ENCODE measurements around the gene MTCL3.

MTCL3 gene

DNA sequence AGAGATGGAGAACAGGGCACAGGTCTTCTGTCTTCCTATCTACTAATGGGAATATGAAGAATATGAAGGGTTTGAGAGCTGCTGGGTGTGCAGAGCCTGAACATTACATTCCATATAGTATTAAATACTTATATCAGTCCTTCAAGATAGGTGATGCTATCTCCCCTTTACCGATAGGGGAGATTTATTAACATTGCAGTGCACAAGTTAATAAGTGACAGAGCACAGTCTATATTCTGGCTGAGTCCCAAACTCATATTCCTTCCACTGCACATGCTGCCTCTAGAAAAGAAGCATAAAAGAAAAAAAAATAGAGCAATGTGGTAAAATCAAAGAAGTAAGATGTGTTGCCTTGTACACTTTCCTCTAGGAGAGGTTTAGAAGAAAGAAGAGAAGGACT is 41.5 kb downstream of the MTCL3 start:
- TF ChIP-seq, protein P1, sequence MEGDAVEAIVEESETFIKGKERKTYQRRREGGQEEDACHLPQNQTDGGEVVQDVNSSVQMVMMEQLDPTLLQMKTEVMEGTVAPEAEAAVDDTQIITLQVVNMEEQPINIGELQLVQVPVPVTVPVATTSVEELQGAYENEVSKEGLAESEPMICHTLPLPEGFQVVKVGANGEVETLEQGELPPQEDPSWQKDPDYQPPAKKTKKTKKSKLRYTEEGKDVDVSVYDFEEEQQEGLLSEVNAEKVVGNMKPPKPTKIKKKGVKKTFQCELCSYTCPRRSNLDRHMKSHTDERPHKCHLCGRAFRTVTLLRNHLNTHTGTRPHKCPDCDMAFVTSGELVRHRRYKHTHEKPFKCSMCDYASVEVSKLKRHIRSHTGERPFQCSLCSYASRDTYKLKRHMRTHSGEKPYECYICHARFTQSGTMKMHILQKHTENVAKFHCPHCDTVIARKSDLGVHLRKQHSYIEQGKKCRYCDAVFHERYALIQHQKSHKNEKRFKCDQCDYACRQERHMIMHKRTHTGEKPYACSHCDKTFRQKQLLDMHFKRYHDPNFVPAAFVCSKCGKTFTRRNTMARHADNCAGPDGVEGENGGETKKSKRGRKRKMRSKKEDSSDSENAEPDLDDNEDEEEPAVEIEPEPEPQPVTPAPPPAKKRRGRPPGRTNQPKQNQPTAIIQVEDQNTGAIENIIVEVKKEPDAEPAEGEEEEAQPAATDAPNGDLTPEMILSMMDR (IDR thresholded peaks at IDR 0.05; ENCODE audit: low read depth, low read length, missing control alignments) = no peak

DNA sequence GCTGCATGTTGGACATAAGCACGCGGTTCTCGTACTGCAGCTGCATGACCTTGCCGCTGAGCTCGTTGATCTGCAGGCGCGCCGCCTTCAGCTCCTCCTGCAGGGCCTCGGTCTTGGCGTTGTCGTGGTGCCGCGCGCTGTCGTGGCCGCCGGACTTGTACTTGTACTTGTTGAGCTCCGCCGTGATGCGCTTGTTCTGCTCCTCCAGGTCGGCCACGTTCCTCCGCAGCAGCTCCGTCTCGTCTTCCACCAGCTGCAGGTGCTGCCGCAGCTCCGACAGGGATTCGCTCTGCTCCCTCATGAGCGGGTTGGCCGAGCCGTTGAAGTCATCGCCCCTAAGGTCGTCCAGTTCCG is 43.3 kb downstream of the MTCL3 start:
- TF ChIP-seq, protein P1 (IDR thresholded peaks at IDR 0.05; ENCODE audit: low read depth, low read length, missing control alignments) = no peak
- H3K4me3 ChIP-seq (replicated peaks; ENCODE audit: low read depth, low read length) = no peak overlapping the region
- no peak for DNase-seq (ENCODE audit: extremely low read depth, low read depth)

More for the DNA sequence above, 41.5 kb downstream of the MTCL3 start:
- DNase-seq (ENCODE audit: extremely low read depth, low read depth) = no peak
- H3K4me3 ChIP-seq (replicated peaks; ENCODE audit: low read depth, low read length) = no peak overlapping the region

GRCh38 chr6:127475135-127475822 is 43.9 kb downstream of the MTCL3 start:
- no peak overlapping the region for H3K4me3 ChIP-seq (replicated peaks; ENCODE audit: low read depth, low read length)
- DNase-seq (ENCODE audit: extremely low read depth, low read depth) = no peak

GRCh38 chr6:127471379-127472255 is 47.5 kb downstream of the MTCL3 start:
- DNase-seq (ENCODE audit: extremely low read depth, low read depth) = no peak
- H3K4me3 ChIP-seq (replicated peaks; ENCODE audit: low read depth, low read length) = no peak overlapping the region
- TF ChIP-seq, protein P1 (IDR thresholded peaks at IDR 0.05; ENCODE audit: low read depth, low read length, missing control alignments) = no peak

More at GRCh38 chr6:127475135-127475822, 43.9 kb downstream of the MTCL3 start:
- TF ChIP-seq, protein P1 (IDR thresholded peaks at IDR 0.05; ENCODE audit: low read depth, low read length, missing control alignments) = no peak

DNA sequence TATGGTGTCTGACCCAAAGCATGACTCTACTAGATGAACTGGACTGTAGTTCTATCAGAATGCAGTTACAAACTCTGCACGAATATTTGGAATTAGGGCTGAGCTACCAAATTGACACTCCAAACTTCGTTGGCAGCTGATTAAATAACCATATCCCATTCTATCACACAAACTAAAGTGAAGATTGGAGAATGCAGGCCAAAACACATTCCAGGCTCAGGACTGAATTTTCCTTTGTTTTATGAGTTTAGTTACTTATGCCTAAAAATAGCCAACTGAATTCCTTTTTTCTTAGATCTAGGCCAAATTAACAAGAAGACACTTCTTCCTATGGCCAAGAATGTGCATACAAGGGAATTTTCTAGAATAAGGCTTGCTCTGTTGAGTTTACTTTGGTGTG is 50.2 kb downstream of the MTCL3 start:
- H3K4me3 ChIP-seq (replicated peaks; ENCODE audit: low read depth, low read length) = no peak overlapping the region
- TF ChIP-seq, protein P1 (IDR thresholded peaks at IDR 0.05; ENCODE audit: low read depth, low read length, missing control alignments) = no peak
- no peak for DNase-seq (ENCODE audit: extremely low read depth, low read depth)

DNA sequence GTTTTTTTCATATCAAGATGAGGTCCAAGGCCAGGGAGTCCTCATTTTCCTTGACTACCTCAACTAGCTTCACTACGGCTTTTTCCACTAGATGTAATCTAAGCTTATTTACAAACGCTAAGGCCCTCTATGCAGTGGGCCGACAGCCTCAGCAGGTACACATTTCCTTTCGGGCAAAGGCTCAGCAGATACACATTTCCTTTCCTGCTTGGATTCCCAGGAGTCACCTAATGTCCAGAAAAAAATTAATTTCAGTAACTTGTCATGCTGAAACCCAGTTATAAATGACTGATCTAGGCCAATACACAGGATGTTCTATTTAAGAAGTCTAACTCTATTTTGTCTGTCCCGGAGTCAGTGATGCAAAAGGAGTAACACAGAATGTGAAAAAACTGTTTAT is 52.7 kb downstream of the MTCL3 start:
- TF ChIP-seq, protein P1 (IDR thresholded peaks at IDR 0.05; ENCODE audit: low read depth, low read length, missing control alignments) = no peak
- H3K4me3 ChIP-seq (replicated peaks; ENCODE audit: low read depth, low read length) = no peak overlapping the region
- no peak for DNase-seq (ENCODE audit: extremely low read depth, low read depth)
